ENCODE results near the gene DCAF7.

DCAF7 gene

GRCh38 chr17:63595132-63595531 is 44.9 kb downstream of the DCAF7 start:
- DNase-seq = no peak

GRCh38 chr17:63596856-63597586 is 46.7 kb downstream of the DCAF7 start:
- no peak for DNase-seq

GRCh38 chr17:63598281-63598680 is 48.0 kb downstream of the DCAF7 start:
- DNase-seq = no peak

GRCh38 chr17:63600569-63601438 is 50.5 kb downstream of the DCAF7 start, which contains the start of gene TACO1:
Gene TACO1, plus strand, starts transcription at chr17:63600895. Its CDS starts 189 bp downstream, at chr17:63601084.
- peak; percentile 77 for DNase-seq

GRCh38 chr17:63601439-63602371 is 51.4 kb downstream of the DCAF7 start:
- DNase-seq = no peak

- DNase-seq = no peak
Observed at GRCh38 chr17:63609816-63610573, 59.7 kb downstream of the DCAF7 start.

GRCh38 chr17:63610854-63611253 is 60.6 kb downstream of the DCAF7 start:
- DNase-seq = no peak

- no peak for DNase-seq
Observed at GRCh38 chr17:63611354-63611753, 61.1 kb downstream of the DCAF7 start.

- DNase-seq = no peak
Observed at GRCh38 chr17:63613663-63614062, 63.4 kb downstream of the DCAF7 start.

GRCh38 chr17:63621229-63621683 is 71.0 kb downstream of the DCAF7 start:
- no peak for DNase-seq

- peak; percentile 100 for DNase-seq
Observed at GRCh38 chr17:63621684-63622573, 71.7 kb downstream of the DCAF7 start, which contains the start of gene MAP3K3. Gene MAP3K3, plus strand, starts transcription at chr17:63622417. Its CDS starts 343 bp downstream, at chr17:63622760.

GRCh38 chr17:63622574-63623390 is 72.5 kb downstream of the DCAF7 start:
- peak; percentile 34 for DNase-seq

GRCh38 chr17:63623786-63624530 is 73.7 kb downstream of the DCAF7 start:
- DNase-seq = no peak

- no peak for DNase-seq
Observed at GRCh38 chr17:63624531-63624880, 74.2 kb downstream of the DCAF7 start.

GRCh38 chr17:63626551-63627180 is 76.4 kb downstream of the DCAF7 start:
- no peak for DNase-seq

- no peak for DNase-seq
Observed at GRCh38 chr17:63629627-63630026, 79.3 kb downstream of the DCAF7 start.

- DNase-seq = no peak
Observed at GRCh38 chr17:63631062-63631461, 80.8 kb downstream of the DCAF7 start.

GRCh38 chr17:63631626-63632025 is 81.3 kb downstream of the DCAF7 start:
- DNase-seq = no peak

GRCh38 chr17:63633742-63634141 is 83.5 kb downstream of the DCAF7 start:
- DNase-seq = no peak

Data from NCI-H1092 treated with DMSO at 0.1 percent for 48 hours (cell line).